Skeletal muscle tissue (tissue), 4 donors: ENCODE measurements around the gene MYBBP1A. TPM values are rescaled to one million over a fixed set of nuclear protein-coding genes. Genes with fewer than 3 reads are reported as not detected.
"Not testable (repeated sequence)": the region's sequence is repeated elsewhere in the genome, so short reads cannot be mapped to it uniquely, and the experiment has no call there.

Experiments used
- H3K27ac ChIP-seq: one replicate; pipeline ENCODE4 v1.7.0; 2013; ENCODE audit warnings: mild to moderate bottlenecking, low read depth, low read length, inconsistent platforms
- H3K27me3 ChIP-seq, 3 donors: one replicate each; pipeline ENCODE4 v1.7.0; 2013; ENCODE audit warnings: low read length in 3 of 3; ENCODE audit not compliant: control insufficient read depth in 3 of 3, insufficient read depth in 3 of 3
- H3K36me3 ChIP-seq, 3 donors: one replicate each; pipeline ENCODE4 v1.7.0; 2013; ENCODE audit warnings: low read length in 3 of 3; ENCODE audit not compliant: control insufficient read depth in 3 of 3, insufficient read depth in 3 of 3
- H3K4me1 ChIP-seq, 3 donors: one replicate each; pipeline ENCODE4 v1.7.0; 2013; ENCODE audit warnings: low read length in 3 of 3, mild to moderate bottlenecking in 3 of 3; ENCODE audit not compliant: control insufficient read depth in 3 of 3, insufficient read depth in 3 of 3
- H3K4me3 ChIP-seq, 3 donors: one replicate each; pipeline ENCODE4 v1.7.0; 2013; ENCODE audit warnings: low read length in 3 of 3
- H3K9ac ChIP-seq, 3 donors: one replicate each; pipeline ENCODE4 v1.7.0; 2013; ENCODE audit warnings: low read length in 3 of 3, mild to moderate bottlenecking in 3 of 3, moderate library complexity in 2 of 3, low read depth in 1 of 3
- H3K9me3 ChIP-seq, 3 donors: one replicate each; pipeline ENCODE4 v1.7.0; 2013; ENCODE audit warnings: low read length in 3 of 3; ENCODE audit not compliant: control insufficient read depth in 3 of 3
- total RNA-seq: library from RNA; depleted of rRNA; stranded (reverse); fragments of >200 nt; gene quantifications from one replicate; pipeline ENCODE4 v1.2.3, GENCODE V29; 2014
- donor health status: Osteomylitis.

MYBBP1A gene
- 30.3 TPM for total RNA-seq

DNA sequence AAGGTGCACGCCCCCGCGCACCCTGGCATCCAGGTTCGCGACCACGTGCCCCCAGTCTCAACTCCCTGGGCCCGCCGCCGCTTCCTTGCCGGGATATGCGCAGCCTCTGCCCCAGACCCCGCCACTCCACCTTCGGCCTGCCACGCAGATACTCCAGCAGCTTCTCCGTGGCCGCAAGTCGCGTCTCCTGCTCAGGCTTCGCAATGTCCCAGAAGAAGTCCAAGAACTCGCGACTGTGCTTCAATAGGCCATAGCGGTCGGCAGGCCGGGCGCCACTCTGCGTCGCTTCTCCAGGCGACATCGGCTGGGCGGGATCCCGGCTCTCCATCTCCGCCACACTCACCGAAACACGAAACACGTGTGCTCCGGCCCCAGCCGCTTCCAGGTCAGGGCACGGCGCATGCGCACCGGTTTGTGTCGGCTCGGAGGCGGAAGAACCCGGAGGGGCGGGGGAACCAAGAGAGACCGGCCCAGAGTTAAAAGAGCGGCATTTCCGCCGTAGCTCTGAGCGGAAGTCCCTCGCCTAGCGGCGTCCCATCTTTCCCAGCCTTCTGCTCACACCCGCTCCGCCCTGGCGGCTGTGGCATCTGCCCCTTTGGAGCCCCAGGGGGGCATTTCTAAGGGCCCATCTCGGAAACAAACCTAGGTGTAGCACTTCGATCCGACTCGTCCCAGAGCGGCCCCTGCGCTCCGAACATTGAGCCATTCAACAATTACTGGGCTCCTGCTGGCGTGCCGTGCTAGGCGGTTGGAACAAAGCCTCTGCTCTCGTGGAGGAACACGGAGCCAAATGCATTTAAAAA lies at the start of gene MYBBP1A:
Gene MYBBP1A (minus strand): TSS at position 388 of the 803 bp plus-strand sequence. CDS start 60 bp downstream, at position 328.
- Histone ChIP-seq H3K4me3 (peak within 1 kb of the TSS; percentile 89 to 98 (median 98)), H3K9me3 (no peaks in the 10 kb centered on the region), H3K9ac (peak within 1 kb of the TSS; percentile 81 to 89 (median 85)), H3K27me3 (no peaks in the 10 kb centered on the region), H3K27ac (peak within 1 kb of the TSS; percentile 53), H3K4me1 (peaks cover 21 to 23% (median 21%) of the 10 kb centered on the region in 3 donors), H3K36me3 (peaks cover 24 to 30% (median 26%) of the 10 kb centered on the region in 3 donors)

GRCh38 chr17:4604736-4605135 lies 49.6 kb upstream of the MYBBP1A start:
- peaks cover 76 to 90% (median 82%) of the 10 kb centered on the region in 3 donors for H3K4me1 ChIP-seq
- not testable (repeated sequence) for H3K36me3 ChIP-seq, H3K4me3 ChIP-seq

GRCh38 chr17:4604111-4604644 lies 49.0 kb upstream of the MYBBP1A start:
- Histone ChIP-seq H3K27ac (peak overlapping the region; percentile 86), H3K4me1 (peaks cover 77 to 90% (median 82%) of the 10 kb centered on the region in 3 donors), H3K27me3 (no peaks in the 10 kb centered on the region), H3K9ac (peak overlapping the region in 2 of 3 donors; percentile 72 to 81), H3K9me3 (no peaks in the 10 kb centered on the region), H3K36me3 (peaks cover 0 to 4% (median 2%) of the 10 kb centered on the region in 3 donors), H3K4me3 (peak overlapping the region; percentile 14 to 41 (median 27))

More at GRCh38 chr17:4604736-4605135, 49.6 kb upstream of the MYBBP1A start:
- not testable (repeated sequence) for H3K27me3 ChIP-seq, H3K9me3 ChIP-seq
- H3K27ac ChIP-seq, result peak overlapping the region; percentile 86
- H3K9ac ChIP-seq, result peak overlapping the region in 2 of 3 donors; percentile 72 to 81

- Histone ChIP-seq H3K9me3 (no peaks in the 10 kb centered on the region), H3K4me3 (no peak overlapping the region), H3K4me1 (peaks cover 76 to 91% (median 81%) of the 10 kb centered on the region in 3 donors), H3K27ac (peak overlapping the region; percentile 86), H3K9ac (no peak overlapping the region), H3K36me3 (peaks cover 0 to 7% (median 6%) of the 10 kb centered on the region in 3 donors), H3K27me3 (no peaks in the 10 kb centered on the region)
These were observed 46.9 kb upstream of the MYBBP1A start for GRCh38 chr17:4602041-4602440.

GRCh38 chr17:4601326-4601725 lies 46.1 kb upstream of the MYBBP1A start:
- Histone ChIP-seq H3K27me3 (no peaks in the 10 kb centered on the region), H3K4me1 (peaks cover 79 to 93% (median 80%) of the 10 kb centered on the region in 3 donors), H3K9me3 (no peaks in the 10 kb centered on the region), H3K36me3 (peaks cover 3 to 12% (median 8%) of the 10 kb centered on the region in 3 donors), H3K27ac (peak overlapping the region; percentile 86), H3K4me3 (peak overlapping the region in 1 of 3 donors; percentile 1), H3K9ac (peak overlapping the region in 1 of 3 donors; percentile 65)

GRCh38 chr17:4600563-4600962 lies 45.4 kb upstream of the MYBBP1A start:
- H3K9ac ChIP-seq, result peak overlapping the region; percentile 50 to 79 (median 77)
- no peaks in the 10 kb centered on the region for H3K9me3 ChIP-seq
- H3K36me3 ChIP-seq, result peaks cover 8 to 14% (median 9%) of the 10 kb centered on the region in 3 donors
- H3K27ac ChIP-seq, result peak overlapping the region; percentile 86
- peak overlapping the region in 1 of 3 donors; percentile 60 for H3K4me3 ChIP-seq
- no peaks in the 10 kb centered on the region for H3K27me3 ChIP-seq
- H3K4me1 ChIP-seq, result peaks cover 76 to 97% (median 83%) of the 10 kb centered on the region in 3 donors

- peaks cover 80 to 97% (median 85%) of the 10 kb centered on the region in 3 donors for H3K4me1 ChIP-seq
- peak overlapping the region; percentile 46 to 60 (median 51) for H3K4me3 ChIP-seq
- peak overlapping the region; percentile 54 to 79 (median 77) for H3K9ac ChIP-seq
These were observed 44.5 kb upstream of the MYBBP1A start for GRCh38 chr17:4599505-4600281.

DNA sequence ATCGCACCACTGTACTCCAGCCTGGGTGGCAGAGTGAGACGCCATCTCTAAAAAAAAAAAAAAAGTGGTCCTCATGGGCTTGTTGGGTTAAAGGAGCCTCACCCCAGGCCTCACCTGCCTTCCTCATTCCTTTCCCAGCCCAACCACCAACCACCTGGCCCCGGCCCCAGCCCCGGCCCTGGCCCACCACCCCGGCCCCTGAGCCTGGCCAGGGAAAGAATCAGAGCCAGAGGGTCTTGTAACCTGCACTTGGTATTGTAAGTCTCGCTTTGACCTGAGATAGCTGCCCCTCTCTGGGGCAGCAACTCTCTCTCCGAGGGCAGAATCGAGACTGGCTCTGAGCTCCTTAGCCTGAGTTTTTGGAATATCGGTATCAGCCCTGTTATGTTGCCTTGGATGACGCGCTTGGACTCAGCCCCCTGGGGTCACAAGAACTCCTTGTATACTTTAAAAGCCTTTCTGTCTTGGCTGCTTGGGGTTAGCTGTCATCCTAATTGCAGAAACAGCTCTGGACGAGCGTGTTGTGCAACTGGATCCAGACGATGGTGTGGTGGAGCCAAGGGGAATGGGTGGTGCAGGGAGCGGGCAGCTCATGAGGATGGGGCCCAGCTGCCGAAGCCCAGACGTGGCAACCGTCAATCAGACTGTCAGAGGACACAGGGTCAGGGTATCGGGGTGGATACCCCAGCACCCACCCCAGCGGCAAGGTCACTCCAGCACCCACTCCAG lies 43.8 kb upstream of the MYBBP1A start:
- Histone ChIP-seq H3K9me3 (no peaks in the 10 kb centered on the region), H3K27ac (peak overlapping the region; percentile 86), H3K27me3 (no peaks in the 10 kb centered on the region), H3K4me3 (peak overlapping the region in 2 of 3 donors; percentile 46 to 60), H3K9ac (peak overlapping the region; percentile 8 to 79 (median 54)), H3K36me3 (peaks cover 7 to 19% (median 11%) of the 10 kb centered on the region in 3 donors), H3K4me1 (peaks cover 74 to 93% (median 79%) of the 10 kb centered on the region in 3 donors)

More at GRCh38 chr17:4599505-4600281, 44.5 kb upstream of the MYBBP1A start:
- Histone ChIP-seq H3K9me3 (no peaks in the 10 kb centered on the region), H3K27me3 (no peaks in the 10 kb centered on the region), H3K36me3 (peaks cover 7 to 19% (median 11%) of the 10 kb centered on the region in 3 donors), H3K27ac (peak overlapping the region; percentile 86)

GRCh38 chr17:4597975-4598374 lies 42.8 kb upstream of the MYBBP1A start:
- Histone ChIP-seq H3K36me3 (peaks cover 12 to 23% (median 12%) of the 10 kb centered on the region in 3 donors), H3K4me3 (peak overlapping the region in 1 of 3 donors; percentile 1), H3K4me1 (peaks cover 68 to 92% (median 81%) of the 10 kb centered on the region in 3 donors), H3K27me3 (no peaks in the 10 kb centered on the region), H3K27ac (peak overlapping the region; percentile 86), H3K9me3 (no peaks in the 10 kb centered on the region), H3K9ac (peak overlapping the region; percentile 10 to 79 (median 38))
